ENCODE measurements around the gene C19orf18. TPM values are rescaled to one million over a fixed set of nuclear protein-coding genes. Genes with fewer than 3 reads are reported as not detected.
"Not testable (repeated sequence)": the region's sequence is repeated elsewhere in the genome, so short reads cannot be mapped to it uniquely, and the experiment has no call there.

Gene C19orf18
- total RNA-seq, 3 donors from 2014 or later (not counting 1 experiment from before 2014, with no cell fraction given): 0.55 to 0.99 (median 0.70) TPM

DNA sequence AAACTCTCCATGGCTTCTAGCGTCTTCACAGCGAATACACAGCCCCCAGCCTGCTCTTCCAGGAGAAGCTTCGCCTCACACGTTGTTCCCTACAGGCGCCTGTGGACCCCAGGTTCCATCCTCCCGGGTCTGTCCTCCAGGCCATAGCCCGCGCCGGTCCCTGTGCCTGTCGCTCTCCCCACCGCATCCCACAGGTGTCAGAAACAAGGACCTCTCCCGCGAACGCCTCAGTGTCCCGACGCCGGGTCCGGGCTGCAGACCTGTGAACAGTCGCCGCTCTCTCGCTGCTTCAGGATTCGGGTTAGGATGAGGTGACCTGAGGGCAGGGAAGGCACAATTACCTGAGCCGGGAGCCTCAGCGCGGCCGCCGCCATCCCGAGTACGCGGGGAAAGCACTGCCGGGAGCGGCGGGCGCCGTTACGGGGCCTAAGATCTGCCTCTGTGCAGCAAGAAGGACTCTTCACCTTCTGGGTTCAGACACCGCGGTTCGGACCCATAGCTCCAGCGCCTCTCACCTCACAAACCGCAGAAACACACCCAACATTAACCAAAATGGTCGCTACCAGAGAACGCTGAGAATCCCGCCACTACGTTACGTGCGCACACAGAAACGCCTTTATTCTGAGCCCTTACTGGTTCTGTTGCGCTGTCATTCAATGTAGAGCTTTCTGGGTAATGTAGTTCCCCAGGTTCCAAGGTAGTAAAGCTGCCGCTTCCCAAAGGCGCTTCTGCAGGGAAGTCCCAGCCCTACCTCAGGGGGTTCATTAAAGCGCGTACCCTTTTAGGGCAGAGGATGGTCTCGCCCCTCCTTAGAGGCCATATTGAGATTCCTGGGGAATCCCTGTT is 39.3 kb downstream of the C19orf18 start, which contains the start of gene ZNF418:
TSS of gene ZNF418 (minus strand) at position 583 of the 846 bp plus-strand sequence. CDS start 1,580 bp downstream, outside the sequence.
- Mint-ChIP-seq H3K36me3 (peaks cover 10% of the 10 kb centered on the region), H3K4me1 (peaks cover 13 to 14% of the 10 kb centered on the region in 2 donors), H3K4me3 (peak within 1 kb of the TSS; percentile 97), H3K27me3 (ENCODE audit: low read depth in 2 of 2) (no peaks in the 10 kb centered on the region), H3K9me3 (peaks cover 9 to 11% of the 10 kb centered on the region in 2 donors), H3K27ac (peak within 1 kb of the TSS; percentile 97 to 100)
- ATAC-seq: peak; percentile 89 to 99 (median 99)
- H3K36me3 ChIP-seq (ENCODE audit: control insufficient read depth, insufficient read depth, low read length): no peaks in the 10 kb centered on the region
- peaks cover 10% of the 10 kb centered on the region for H3K4me1 ChIP-seq (ENCODE audit: control insufficient read depth, insufficient read depth, low read length)
- 10% methylated on average over 54 of the region's 54 CpGs for WGBS (ENCODE audit: insufficient coverage)
- H3K9me3 ChIP-seq (ENCODE audit: control insufficient read depth, insufficient read depth, low read length): peaks cover 68% of the 10 kb centered on the region
- H3K4me3 ChIP-seq (ENCODE audit: low read length): peak within 1 kb of the TSS; percentile 82
- DNase-seq: peak; percentile 58 to 59
- intact Hi-C loops (cut with micrococcal nuclease): no loop called here
- TF ChIP-seq, protein P1, sequence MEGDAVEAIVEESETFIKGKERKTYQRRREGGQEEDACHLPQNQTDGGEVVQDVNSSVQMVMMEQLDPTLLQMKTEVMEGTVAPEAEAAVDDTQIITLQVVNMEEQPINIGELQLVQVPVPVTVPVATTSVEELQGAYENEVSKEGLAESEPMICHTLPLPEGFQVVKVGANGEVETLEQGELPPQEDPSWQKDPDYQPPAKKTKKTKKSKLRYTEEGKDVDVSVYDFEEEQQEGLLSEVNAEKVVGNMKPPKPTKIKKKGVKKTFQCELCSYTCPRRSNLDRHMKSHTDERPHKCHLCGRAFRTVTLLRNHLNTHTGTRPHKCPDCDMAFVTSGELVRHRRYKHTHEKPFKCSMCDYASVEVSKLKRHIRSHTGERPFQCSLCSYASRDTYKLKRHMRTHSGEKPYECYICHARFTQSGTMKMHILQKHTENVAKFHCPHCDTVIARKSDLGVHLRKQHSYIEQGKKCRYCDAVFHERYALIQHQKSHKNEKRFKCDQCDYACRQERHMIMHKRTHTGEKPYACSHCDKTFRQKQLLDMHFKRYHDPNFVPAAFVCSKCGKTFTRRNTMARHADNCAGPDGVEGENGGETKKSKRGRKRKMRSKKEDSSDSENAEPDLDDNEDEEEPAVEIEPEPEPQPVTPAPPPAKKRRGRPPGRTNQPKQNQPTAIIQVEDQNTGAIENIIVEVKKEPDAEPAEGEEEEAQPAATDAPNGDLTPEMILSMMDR (IDR thresholded peaks at IDR 0.05): no peak
- H3K27ac ChIP-seq (ENCODE audit: low read length): peak within 1 kb of the TSS; percentile 84
- no peaks in the 10 kb centered on the region for H3K27me3 ChIP-seq (ENCODE audit: control insufficient read depth, insufficient read depth, low read length)

DNA sequence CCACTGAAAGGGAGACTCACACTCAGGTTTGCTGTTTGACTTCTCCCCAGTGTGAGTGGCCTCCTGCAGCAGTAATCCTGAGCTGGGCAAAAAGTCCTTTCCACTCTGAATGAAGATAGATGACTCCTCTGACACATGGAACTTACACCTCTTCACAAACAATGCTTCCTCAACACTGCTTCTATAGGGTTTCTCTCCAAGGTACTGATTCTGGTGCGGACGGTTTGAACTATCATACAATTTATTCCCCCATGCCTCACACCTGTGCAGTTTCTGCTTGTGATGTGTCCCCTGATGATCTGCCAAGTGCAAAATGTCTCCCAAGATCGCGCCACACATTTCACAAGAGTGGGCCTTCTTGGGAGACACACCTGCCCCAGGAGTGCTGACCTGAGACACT is 46.7 kb downstream of the C19orf18 start:
- H3K4me1 Mint-ChIP-seq: no peaks in the 10 kb centered on the region
- DNase-seq (no peak), ATAC-seq (no peak)
- H3K36me3 ChIP-seq (ENCODE audit: control insufficient read depth, insufficient read depth, low read length): no peaks in the 10 kb centered on the region
- H3K27ac ChIP-seq (ENCODE audit: low read length): no peak overlapping the region
- no peaks in the 10 kb centered on the region for H3K27me3 ChIP-seq (ENCODE audit: control insufficient read depth, insufficient read depth, low read length)
- peaks cover 69% of the 10 kb centered on the region for H3K9me3 ChIP-seq (ENCODE audit: control insufficient read depth, insufficient read depth, low read length)
- H3K4me3 Mint-ChIP-seq: no peak overlapping the region
- H3K27me3 Mint-ChIP-seq (ENCODE audit: low read depth in 2 of 2): no peaks in the 10 kb centered on the region
- no peak overlapping the region for H3K27ac Mint-ChIP-seq
- TF ChIP-seq, protein P1 (IDR thresholded peaks at IDR 0.05): no peak
- no peaks in the 10 kb centered on the region for H3K4me1 ChIP-seq (ENCODE audit: control insufficient read depth, insufficient read depth, low read length)
- WGBS (ENCODE audit: insufficient coverage): 100% methylated on average over 4 of the region's 4 CpGs
- intact Hi-C loops (cut with micrococcal nuclease): no loop called here
- peaks cover 19% of the 10 kb centered on the region for H3K36me3 Mint-ChIP-seq
- no peak overlapping the region for H3K4me3 ChIP-seq (ENCODE audit: low read length)
- peaks cover 4 to 6% of the 10 kb centered on the region in 2 donors for H3K9me3 Mint-ChIP-seq

DNA sequence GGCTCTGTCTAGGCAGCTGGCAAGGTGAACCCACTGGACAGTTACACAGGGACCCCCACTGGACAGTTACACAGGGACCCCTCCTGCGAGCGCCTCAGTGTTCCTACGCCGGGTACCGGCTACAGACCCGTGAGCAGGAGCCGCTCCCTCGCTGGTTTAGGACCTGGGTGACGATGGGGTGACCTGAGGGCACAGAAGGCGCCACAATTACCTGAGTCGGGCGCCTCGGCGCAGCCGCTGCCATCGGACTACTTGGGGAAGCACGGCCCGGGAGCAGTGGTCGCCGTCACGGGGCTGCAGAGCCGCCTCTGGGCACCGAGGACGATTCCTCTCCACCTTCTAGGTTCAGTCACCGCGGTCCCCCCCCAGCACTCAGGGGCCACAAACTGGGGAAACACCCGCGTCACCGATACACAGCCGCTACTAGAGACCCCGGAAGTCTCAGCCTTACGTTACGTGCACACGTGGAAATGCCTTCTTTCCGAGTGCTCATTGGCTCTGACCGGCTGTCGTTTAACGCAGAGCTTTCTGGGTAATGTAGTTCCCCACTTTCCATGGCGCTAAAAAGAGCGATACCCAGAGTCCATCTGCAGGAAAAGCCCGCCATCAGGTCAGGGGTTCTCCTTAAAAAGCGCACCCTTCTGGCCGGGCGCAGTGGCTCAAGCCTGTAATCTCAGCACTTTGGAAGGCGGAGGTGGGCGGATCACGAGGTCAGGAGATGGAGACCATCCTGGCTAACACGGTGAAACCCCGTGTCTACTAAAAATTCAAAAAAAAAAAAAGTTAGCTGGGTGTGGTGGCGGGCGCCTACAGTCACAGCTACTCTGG is 58.0 kb downstream of the C19orf18 start, which contains the start of gene ZNF417:
TSS of gene ZNF417 (minus strand) at position 425 of the 828 bp plus-strand sequence. CDS start at position 244, 181 bp downstream.
- H3K27me3 ChIP-seq (ENCODE audit: control insufficient read depth, insufficient read depth, low read length); H3K36me3 ChIP-seq (ENCODE audit: control insufficient read depth, insufficient read depth, low read length); H3K9me3 Mint-ChIP-seq; H3K27me3 Mint-ChIP-seq (ENCODE audit: low read depth in 2 of 2); H3K9me3 ChIP-seq (ENCODE audit: control insufficient read depth, insufficient read depth, low read length): not testable (repeated sequence)
- Mint-ChIP-seq H3K36me3 (peaks cover 16% of the 10 kb centered on the region), H3K27ac (peak within 1 kb of the TSS; percentile 99), H3K4me1 (peaks cover 41 to 47% of the 10 kb centered on the region in 2 donors), H3K4me3 (peak within 1 kb of the TSS; percentile 97)
- H3K27ac ChIP-seq (ENCODE audit: low read length): peak within 1 kb of the TSS; percentile 84
- peak within 1 kb of the TSS; percentile 91 for H3K4me3 ChIP-seq (ENCODE audit: low read length)
- ATAC-seq (peak; percentile 95 to 99 (median 97)), DNase-seq (peak; percentile 86 to 96)
- peaks cover 16% of the 10 kb centered on the region for H3K4me1 ChIP-seq (ENCODE audit: control insufficient read depth, insufficient read depth, low read length)
- intact Hi-C loops (cut with micrococcal nuclease): loop anchor here (1.0 to 10.0 kb wide), 3 partner anchors 28 to 88 kb away; partner anchors contain the start of genes ZNF256, ZNF606 and ZNF814
- WGBS (ENCODE audit: insufficient coverage): under 1% methylated on average over 49 of the region's 51 CpGs

Data from natural killer cell (primary cell).